Esophagus muscularis mucosa (tissue), 3 donors: ENCODE measurements around the gene ZC3H6.

ENCODE experiments used
- CTCF ChIP-seq, 3 experiments: fragments of 200-600 bp in 2 of 3; fragments of 450-650 bp in 1 of 3; sonication (generic) in 2 of 3; IDR thresholded peaks; one replicate each; pipeline ENCODE4 v1.5.1; 2017 to 2019; ENCODE audit warnings: antibody characterized with exemption in 3 of 3, mild to moderate bottlenecking in 2 of 3, moderate library complexity in 1 of 3
- EP300 ChIP-seq: sonication (generic); formaldehyde crosslinking; IDR thresholded peaks from one replicate; pipeline ENCODE4 v1.6.1; 2017; ENCODE audit warnings: antibody characterized with exemption

GRCh38 chr2:112310906-112311305, 35.5 kb downstream of the ZC3H6 start:
- TF ChIP-seq EP300 (no peak), CTCF (IDR thresholded peaks at IDR 0.05) (no peak)
